SH-SY5Y (cell line): Measurements from ENCODE around the gene UGT1A3.

Experiments
- GATA2 ChIP-seq: IDR thresholded peaks from 2 replicates; pipeline ENCODE4 v1.6.1; 2011; ENCODE audit warnings: mild to moderate bottlenecking, low read depth, low read length
- GATA3 ChIP-seq: IDR thresholded peaks from 2 replicates; pipeline ENCODE4 v1.6.1; 2011; ENCODE audit warnings: low read depth, mild to moderate bottlenecking, low read length, moderate library complexity

GRCh38 chr2:233691443-233692433 lies 37.1 kb upstream of the UGT1A3 start:
- TF ChIP-seq GATA2 (no peak), GATA3 (no peak)
